HG02798 (cell line): ENCODE data around the gene GNRHR.
A peak's percentile ranks its signal among the peaks of the same experiment; 100 is the strongest.
"Not testable (repeated sequence)": the region's sequence is repeated elsewhere in the genome, so short reads cannot be mapped to it uniquely, and the experiment has no call there.

Experiments
- ATAC-seq: cut with Tn5 transposase; IDR thresholded peaks from one replicate; pipeline ENCODE4 v1.9.1; 2021; ENCODE audit warnings: mild to moderate bottlenecking; ENCODE audit not compliant: unreplicated experiment, poor library complexity

The GNRHR gene

GRCh38 chr4:67730511-67730910 is 23.7 kb downstream of the GNRHR start:
- not testable (repeated sequence) for ATAC-seq

- ATAC-seq: no peak
Observed at GRCh38 chr4:67727124-67727850, 26.9 kb downstream of the GNRHR start.

- ATAC-seq: no peak
Observed at GRCh38 chr4:67725981-67726380, 28.2 kb downstream of the GNRHR start.

GRCh38 chr4:67725132-67725531 is 29.1 kb downstream of the GNRHR start:
- ATAC-seq: no peak

GRCh38 chr4:67723949-67724348 is 30.2 kb downstream of the GNRHR start:
- ATAC-seq: no peak

- ATAC-seq: no peak
Observed at GRCh38 chr4:67723341-67723740, 30.8 kb downstream of the GNRHR start.

GRCh38 chr4:67721770-67722597 is 32.2 kb downstream of the GNRHR start:
- no peak for ATAC-seq

- ATAC-seq: no peak
Observed at GRCh38 chr4:67721315-67721769, 32.8 kb downstream of the GNRHR start.

GRCh38 chr4:67719953-67720617 is 34.1 kb downstream of the GNRHR start:
- no peak for ATAC-seq

GRCh38 chr4:67718848-67719247 is 35.3 kb downstream of the GNRHR start:
- no peak for ATAC-seq

- no peak for ATAC-seq
Observed at GRCh38 chr4:67717586-67717985, 36.6 kb downstream of the GNRHR start.

- ATAC-seq: no peak
Observed at GRCh38 chr4:67714955-67715354, 39.2 kb downstream of the GNRHR start.

GRCh38 chr4:67714248-67714583 is 40.0 kb downstream of the GNRHR start:
- ATAC-seq: peak; percentile 73

- no peak for ATAC-seq
Observed at GRCh38 chr4:67713529-67714247, 40.5 kb downstream of the GNRHR start.

GRCh38 chr4:67712650-67713528 is 41.3 kb downstream of the GNRHR start:
- ATAC-seq: no peak

GRCh38 chr4:67712000-67712625 is 42.1 kb downstream of the GNRHR start:
- ATAC-seq: no peak

GRCh38 chr4:67706682-67707081 is 47.5 kb downstream of the GNRHR start:
- not testable (repeated sequence) for ATAC-seq

GRCh38 chr4:67704843-67705242 is 49.3 kb downstream of the GNRHR start:
- no peak for ATAC-seq

GRCh38 chr4:67702166-67702565 is 52.0 kb downstream of the GNRHR start:
- ATAC-seq: no peak
